ENCODE results near the gene CDH16.

CDH16 gene

DNA sequence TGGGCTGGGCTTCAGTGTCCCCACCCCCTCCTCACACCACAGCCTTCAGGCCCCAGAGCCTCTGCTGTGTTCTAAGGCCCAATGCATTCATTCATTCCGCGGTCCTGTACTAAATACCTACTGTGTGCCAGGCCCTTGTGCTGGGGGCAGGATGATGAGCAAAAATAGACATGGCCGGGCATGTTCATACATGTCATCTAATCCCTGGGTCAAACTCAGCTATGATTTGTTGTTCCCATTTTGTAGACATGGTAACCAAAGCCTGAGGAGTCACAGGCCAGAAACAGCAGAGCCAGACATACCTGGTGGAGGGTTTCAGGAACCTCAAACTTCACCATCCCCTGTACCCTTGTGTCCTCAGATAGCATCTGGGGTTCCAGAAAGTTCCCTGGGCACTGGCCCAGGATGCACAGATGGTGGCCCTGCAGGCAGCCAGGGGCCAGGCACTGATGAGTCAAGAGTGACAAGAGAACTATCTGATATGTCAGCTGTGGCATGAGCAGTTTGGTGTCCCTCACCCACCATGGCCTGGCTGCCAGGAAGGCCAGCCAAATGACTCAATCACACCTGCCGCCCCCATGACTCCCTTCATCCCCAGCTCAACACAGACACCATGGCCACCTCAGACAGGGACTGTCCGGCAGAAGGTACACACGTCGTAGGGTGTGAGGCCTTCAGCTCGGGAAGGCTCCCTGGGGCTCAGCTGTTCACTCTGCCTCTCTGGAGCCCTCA lies 9.4 kb upstream of the CDH16 start:
- Histone ChIP-seq H2AFZ (ENCODE audit: low read length) (no peak overlapping the region), H3F3A (ENCODE audit: insufficient read depth, low read length) (no peaks in the 10 kb centered on the region), H3K36me3 (ENCODE audit: insufficient read depth, low read length) (peaks cover 10% of the 10 kb centered on the region; the same call in 1 of the 2 replicates), H3K9me2 (ENCODE audit: low read depth, low read length) (no peaks in the 10 kb centered on the region), H3K27me3 (ENCODE audit: insufficient read depth, low read length) (no peaks in the 10 kb centered on the region), H3K9ac (ENCODE audit: low read length) (no peak overlapping the region), H3K4me2 (ENCODE audit: low read length) (no peak overlapping the region), H3K9me3 (ENCODE audit: low read length) (no peaks in the 10 kb centered on the region), H3K27ac (ENCODE audit: low read depth, low read length, poor library complexity, severe bottlenecking) (no peak overlapping the region), H3K4me1 (ENCODE audit: insufficient read depth, low read length, severe bottlenecking) (peaks cover 14% of the 10 kb centered on the region), H3K79me2 (ENCODE audit: insufficient read depth, low read length) (no peaks in the 10 kb centered on the region), H3K4me3 (ENCODE audit: low read depth, low read length, poor library complexity, severe bottlenecking) (no peak overlapping the region), H4K20me1 (ENCODE audit: insufficient read depth, low read length) (no peaks in the 10 kb centered on the region)
- no peak for TF ChIP-seq EZH2 (IDR thresholded peaks at IDR 0.05; ENCODE audit: borderline replicate concordance, low read length)
- TF ChIP-seq, protein P1, sequence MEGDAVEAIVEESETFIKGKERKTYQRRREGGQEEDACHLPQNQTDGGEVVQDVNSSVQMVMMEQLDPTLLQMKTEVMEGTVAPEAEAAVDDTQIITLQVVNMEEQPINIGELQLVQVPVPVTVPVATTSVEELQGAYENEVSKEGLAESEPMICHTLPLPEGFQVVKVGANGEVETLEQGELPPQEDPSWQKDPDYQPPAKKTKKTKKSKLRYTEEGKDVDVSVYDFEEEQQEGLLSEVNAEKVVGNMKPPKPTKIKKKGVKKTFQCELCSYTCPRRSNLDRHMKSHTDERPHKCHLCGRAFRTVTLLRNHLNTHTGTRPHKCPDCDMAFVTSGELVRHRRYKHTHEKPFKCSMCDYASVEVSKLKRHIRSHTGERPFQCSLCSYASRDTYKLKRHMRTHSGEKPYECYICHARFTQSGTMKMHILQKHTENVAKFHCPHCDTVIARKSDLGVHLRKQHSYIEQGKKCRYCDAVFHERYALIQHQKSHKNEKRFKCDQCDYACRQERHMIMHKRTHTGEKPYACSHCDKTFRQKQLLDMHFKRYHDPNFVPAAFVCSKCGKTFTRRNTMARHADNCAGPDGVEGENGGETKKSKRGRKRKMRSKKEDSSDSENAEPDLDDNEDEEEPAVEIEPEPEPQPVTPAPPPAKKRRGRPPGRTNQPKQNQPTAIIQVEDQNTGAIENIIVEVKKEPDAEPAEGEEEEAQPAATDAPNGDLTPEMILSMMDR (IDR thresholded peaks at IDR 0.05; ENCODE audit: low read length): no peak

DNA sequence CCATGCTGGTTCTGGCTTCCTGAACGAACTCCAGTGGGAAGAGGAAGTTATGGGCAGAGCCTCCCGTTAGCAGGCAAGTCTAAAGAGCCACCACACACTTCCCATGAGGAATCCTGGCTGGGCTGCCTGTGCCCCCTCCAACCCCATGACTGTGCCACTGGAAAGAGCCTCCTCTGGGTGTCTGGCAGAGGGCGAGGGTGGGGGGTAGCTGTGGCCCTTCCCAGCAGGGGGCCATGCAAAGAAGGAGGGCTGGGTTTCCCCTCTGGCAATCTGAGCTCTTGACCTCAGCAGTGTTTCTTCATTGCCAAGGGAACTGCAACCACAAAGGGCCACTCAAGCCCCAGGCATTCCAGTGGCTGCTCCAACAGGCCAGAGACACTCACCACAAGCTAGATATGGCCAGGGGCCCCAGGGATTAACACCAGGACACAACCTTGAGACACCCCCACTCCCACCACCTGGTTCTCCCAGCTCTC lies 8.3 kb upstream of the CDH16 start:
- no peaks in the 10 kb centered on the region for H3K9me3 ChIP-seq (ENCODE audit: low read length)
- no peak overlapping the region for H3K27ac ChIP-seq (ENCODE audit: low read depth, low read length, poor library complexity, severe bottlenecking)
- no peaks in the 10 kb centered on the region for H4K20me1 ChIP-seq (ENCODE audit: insufficient read depth, low read length)
- H3K9me2 ChIP-seq (ENCODE audit: low read depth, low read length): no peaks in the 10 kb centered on the region
- H3K27me3 ChIP-seq (ENCODE audit: insufficient read depth, low read length): 0 out of 2 replicates have a peak, but pooled peaks cover 3% of the 10 kb centered on the region
- H3K9ac ChIP-seq (ENCODE audit: low read length): no peak overlapping the region
- peaks cover 2% of the 10 kb centered on the region; the same call in 1 of the 2 replicates for H3K36me3 ChIP-seq (ENCODE audit: insufficient read depth, low read length)
- no peak overlapping the region for H3K4me3 ChIP-seq (ENCODE audit: low read depth, low read length, poor library complexity, severe bottlenecking)
- H3F3A ChIP-seq (ENCODE audit: insufficient read depth, low read length): no peaks in the 10 kb centered on the region
- no peak overlapping the region for H3K4me2 ChIP-seq (ENCODE audit: low read length)
- peaks cover 10% of the 10 kb centered on the region for H3K4me1 ChIP-seq (ENCODE audit: insufficient read depth, low read length, severe bottlenecking)
- H2AFZ ChIP-seq (ENCODE audit: low read length): no peak overlapping the region
- TF ChIP-seq, protein P1 (IDR thresholded peaks at IDR 0.05; ENCODE audit: low read length): no peak
- TF ChIP-seq EZH2 (IDR thresholded peaks at IDR 0.05; ENCODE audit: borderline replicate concordance, low read length): no peak
- no peaks in the 10 kb centered on the region for H3K79me2 ChIP-seq (ENCODE audit: insufficient read depth, low read length)

DNA sequence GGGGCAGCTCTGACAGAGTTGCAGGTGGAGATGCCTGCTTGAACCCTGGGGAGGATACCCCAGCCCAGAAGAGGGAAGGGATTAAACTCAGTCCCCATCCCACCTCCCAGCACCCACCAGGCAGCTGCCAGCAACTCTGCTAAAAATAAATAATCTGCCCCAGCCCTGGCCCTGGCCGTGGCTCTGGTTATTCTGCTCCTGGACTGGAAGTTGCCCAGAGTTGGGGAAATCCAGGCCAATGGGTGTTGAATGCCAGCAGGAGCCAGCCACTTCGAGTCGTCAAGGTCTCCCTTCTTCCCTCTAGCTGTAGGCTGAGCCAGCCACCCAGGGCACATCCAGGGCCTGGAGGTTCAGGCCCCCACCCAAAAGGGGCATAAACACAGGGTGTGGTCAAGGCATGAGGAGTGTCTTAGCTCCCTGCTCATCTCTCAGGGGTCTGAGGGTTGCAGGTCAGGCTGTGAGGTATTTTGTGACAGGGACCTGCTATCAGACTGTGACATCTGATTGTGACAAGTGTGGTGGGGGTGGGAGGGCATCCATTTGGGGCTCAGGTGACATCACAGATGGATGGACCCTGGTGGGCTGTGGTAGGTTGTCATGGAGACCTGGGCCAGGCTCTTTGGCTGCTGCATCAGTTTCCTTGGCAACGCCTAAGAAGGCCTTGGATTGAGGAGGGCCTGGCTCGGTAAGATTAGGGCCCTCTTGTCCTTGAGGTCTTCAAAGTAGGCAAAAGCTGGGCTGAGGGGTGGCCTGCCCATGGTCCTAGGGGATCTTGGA lies 7.7 kb upstream of the CDH16 start:
- no peaks in the 10 kb centered on the region for H3K9me3 ChIP-seq (ENCODE audit: low read length)
- H3K27me3 ChIP-seq (ENCODE audit: insufficient read depth, low read length): 0 out of 2 replicates have a peak, but pooled peaks cover 4% of the 10 kb centered on the region
- no peak overlapping the region for H3K4me2 ChIP-seq (ENCODE audit: low read length)
- H3K4me1 ChIP-seq (ENCODE audit: insufficient read depth, low read length, severe bottlenecking): peaks cover 10% of the 10 kb centered on the region
- no peaks in the 10 kb centered on the region for H3K9me2 ChIP-seq (ENCODE audit: low read depth, low read length)
- H3K9ac ChIP-seq (ENCODE audit: low read length): no peak overlapping the region
- TF ChIP-seq EZH2 (IDR thresholded peaks at IDR 0.05; ENCODE audit: borderline replicate concordance, low read length): no peak
- TF ChIP-seq, protein P1 (IDR thresholded peaks at IDR 0.05; ENCODE audit: low read length): no peak
- H3F3A ChIP-seq (ENCODE audit: insufficient read depth, low read length): no peaks in the 10 kb centered on the region
- H2AFZ ChIP-seq (ENCODE audit: low read length): no peak overlapping the region
- H4K20me1 ChIP-seq (ENCODE audit: insufficient read depth, low read length): no peaks in the 10 kb centered on the region
- H3K79me2 ChIP-seq (ENCODE audit: insufficient read depth, low read length): no peaks in the 10 kb centered on the region
- no peak overlapping the region for H3K27ac ChIP-seq (ENCODE audit: low read depth, low read length, poor library complexity, severe bottlenecking)
- no peaks in the 10 kb centered on the region for H3K36me3 ChIP-seq (ENCODE audit: insufficient read depth, low read length)
- no peak overlapping the region for H3K4me3 ChIP-seq (ENCODE audit: low read depth, low read length, poor library complexity, severe bottlenecking)

Measured in OCI-LY1 (cell line).